K562 (cell line): ENCODE results near the gene MYL6B. TPM values are rescaled to one million over a fixed set of nuclear protein-coding genes. Genes with fewer than 3 reads are reported as not detected.

Experiments used
- FOSL1 ChIP-seq: fragments of 200-800 bp; sonication (Bioruptor generic); conservative IDR thresholded peaks from 2 replicates; pipeline ENCODE4 v1.6.1; 2016; ENCODE audit warnings: missing genetic modification characterization, missing compliant biosample characterization
- FOXA1 ChIP-seq: fragments of 450-650 bp; IDR thresholded peaks from 2 replicates; pipeline ENCODE4 v1.6.1; 2016; ENCODE audit warnings: mild to moderate bottlenecking, borderline replicate concordance
- KDM1A ChIP-seq, 2 experiments: fragments of 450-650 bp; IDR thresholded peaks; 2 replicates each; pipeline ENCODE4 v1.6.1; 2016; ENCODE audit warnings: mild to moderate bottlenecking in 2 of 2
- MCM3 ChIP-seq: fragments of 450-650 bp; IDR thresholded peaks from 2 replicates; pipeline ENCODE4 v1.6.1; 2016
- NCOA1 ChIP-seq: fragments of 450-650 bp; IDR thresholded peaks from 2 replicates; pipeline ENCODE4 v1.6.1; 2016; ENCODE audit warnings: low read depth
- NCOR1 ChIP-seq: fragments of 450-650 bp; IDR thresholded peaks from 2 replicates; pipeline ENCODE4 v1.6.1; 2016; ENCODE audit warnings: mild to moderate bottlenecking, moderate library complexity
- NFE2L1 ChIP-seq: fragments of 450-650 bp; IDR thresholded peaks from 2 replicates; pipeline ENCODE4 v1.6.1; 2016; ENCODE audit warnings: missing genetic modification characterization, low read depth, mild to moderate bottlenecking, missing compliant biosample characterization, moderate library complexity, borderline replicate concordance
- RNF219 ChIP-seq: fragments of 250-450 bp; sonication (Bioruptor Pico); IDR thresholded peaks from 2 replicates; pipeline ENCODE4 v1.5.0; 2022; ENCODE audit warnings: mild to moderate bottlenecking
- SIN3B ChIP-seq: fragments of 450-650 bp; IDR thresholded peaks from 2 replicates; pipeline ENCODE4 v1.6.1; 2017; ENCODE audit warnings: low read depth, mild to moderate bottlenecking, moderate library complexity
- SIRT6 ChIP-seq: IDR thresholded peaks from one replicate; pipeline ENCODE4 v1.6.1; 2012; ENCODE audit warnings: low read depth, mild to moderate bottlenecking, control low read depth, inconsistent platforms, low read length, moderate library complexity
- SNRNP70 ChIP-seq: fragments of 200-400 bp; formaldehyde crosslinking; optimal IDR thresholded peaks from 2 replicates; pipeline ENCODE3; 2017; ENCODE audit warnings: low read depth, low read length
- STAT6 ChIP-seq: sonication (generic); formaldehyde crosslinking; IDR thresholded peaks from 2 replicates; pipeline ENCODE4 v1.8.1; 2023; ENCODE audit warnings: mild to moderate bottlenecking, missing genetic modification reagents
- ZBTB33 ChIP-seq: sonication (generic); formaldehyde crosslinking; IDR thresholded peaks from 2 replicates; pipeline ENCODE4 v1.8.1; 2023; ENCODE audit warnings: mild to moderate bottlenecking, missing genetic modification reagents
- ZNF232 ChIP-seq: sonication (generic); formaldehyde crosslinking; IDR thresholded peaks from 2 replicates; pipeline ENCODE4 v1.8.0; 2022; ENCODE audit warnings: mild to moderate bottlenecking, missing genetic modification reagents
- ZNF3 ChIP-seq: fragments of 250-450 bp; sonication (Bioruptor Pico); IDR thresholded peaks from 2 replicates; pipeline ENCODE4 v1.5.0; 2021; ENCODE audit warnings: mild to moderate bottlenecking, moderate library complexity
- ZNF398 ChIP-seq: fragments of 250-450 bp; sonication (Bioruptor Pico); IDR thresholded peaks from 2 replicates; pipeline ENCODE4 v1.8.0; 2021; ENCODE audit warnings: moderate library complexity, mild to moderate bottlenecking, inconsistent platforms
- ZNF512 ChIP-seq: IDR thresholded peaks from 2 replicates; pipeline ENCODE4 v1.6.1; 2016; ENCODE audit warnings: missing genetic modification characterization, missing compliant biosample characterization
- polyA plus RNA-seq, 8 experiments: library from polyadenylated mRNA; depleted of rRNA in 4 of 8; stranded (reverse) in 5 of 8; unstranded in 3 of 8; fragments of >200 nt; fragmentation: Nextera tagmentation in 2 of 8; fragmentation: Illumina TruSeq in 1 of 8; extraction: Ambion mirVana in 2 of 8; extraction: Trizol in 1 of 8; gene quantifications; 2 replicates each; pipeline versions ENCODE4 v1.2.1 to v1.2.3, GENCODE V29; 2011 to 2014; ENCODE audit warnings: inconsistent platforms in 1 of 8, missing spikeins in 1 of 8
- total RNA-seq, 7 experiments: library from RNA; depleted of rRNA in 6 of 7; stranded (reverse); fragments of >200 nt in 6 of 7; fragmentation: Illumina TruSeq in 2 of 7; extraction: Trizol in 2 of 7; gene quantifications; 2 replicates each; pipeline versions ENCODE4 v1.2.1 to v1.2.3, GENCODE V29; 2011 to 2021; ENCODE audit warnings: low replicate concordance in 1 of 7

MYL6B gene
- total and polyA plus RNA-seq, 9 of the 15 experiments (the other 6 are each of a cell fraction or from before 2014, with no cell fraction given) = 42.8 to 77.3 (median 68.6) TPM

- TF ChIP-seq ZNF512 (no peak), FOSL1 (tag) (no peak), MCM3 (no peak), ZNF398 (CRISPR knock-in tag) (no peak), SNRNP70 (peak; percentile 76), STAT6 (CRISPR knock-in tag) (peak; percentile 65; the same call in 1 of the 2 replicates), NFE2L1 (tag) (no peak), NCOR1 (peak; percentile 76), SIN3B (peak; percentile 60; the same call in 1 of the 2 replicates), ZNF3 (CRISPR knock-in tag) (no peak), SIRT6 (peak; percentile 52), ZBTB33 (peak; percentile 59; the same call in 1 of the 2 replicates), FOXA1 (no peak), RNF219 (CRISPR knock-in tag) (0 out of 2 replicates have a peak, but pooled peaks have one; percentile 56), NCOA1 (peak; percentile 58; the same call in 1 of the 2 replicates), KDM1A (IDR thresholded peaks at IDR 0.05) (no peak), ZNF232 (CRISPR knock-in tag) (no peak)
These were observed 34.4 kb upstream of the MYL6B start, which contains the start of gene ZC3H10 (continued) for GRCh38 chr12:56117778-56118687.
